Measurements from ENCODE around the gene ST6GAL1.

The ST6GAL1 gene

DNA sequence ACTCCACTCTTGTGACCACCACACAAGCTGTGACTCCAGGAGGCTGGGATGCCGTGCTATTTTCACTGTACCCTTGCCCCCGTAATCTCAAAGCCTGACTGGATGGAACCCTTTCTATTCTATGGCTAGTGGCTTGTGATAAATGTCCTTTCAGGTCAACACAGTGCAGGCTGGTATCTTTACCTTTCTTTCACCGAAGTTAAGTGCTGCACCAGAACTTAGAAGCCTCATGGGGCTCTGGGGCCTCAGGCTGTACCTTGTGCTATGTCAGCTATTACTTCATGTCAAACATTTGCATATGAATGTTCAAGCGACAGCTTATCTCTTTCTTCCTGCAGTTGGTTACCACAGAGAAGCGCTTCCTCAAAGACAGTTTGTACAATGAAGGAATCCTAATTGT lies 142.2 kb downstream of the ST6GAL1 start:
- no peak for DNase-seq

DNA sequence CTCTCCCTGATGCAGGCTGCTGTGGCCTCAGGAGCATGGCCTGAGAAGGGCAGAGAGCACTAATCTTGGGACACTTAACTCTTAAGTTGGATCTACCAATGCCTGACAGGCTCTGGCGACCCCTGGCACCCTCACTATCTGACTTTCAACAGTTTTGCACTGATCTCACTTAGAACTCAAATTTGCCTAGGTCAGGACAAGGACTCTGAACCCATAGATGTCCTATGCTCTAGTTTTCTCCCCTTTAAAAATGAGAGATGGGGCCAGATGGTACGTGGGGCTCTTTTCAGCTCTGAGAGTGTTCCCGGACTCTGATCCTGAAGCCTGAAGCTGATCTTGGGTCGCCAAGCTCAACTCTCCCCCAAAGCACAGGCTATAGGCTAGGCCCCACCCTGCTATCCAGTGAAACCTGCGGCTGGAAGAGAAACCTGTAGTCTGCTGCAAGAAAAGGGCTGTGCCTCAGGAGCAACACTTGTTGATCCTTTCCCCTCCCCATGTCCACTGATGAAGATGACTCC lies 143.3 kb downstream of the ST6GAL1 start:
- DNase-seq = no peak

DNA sequence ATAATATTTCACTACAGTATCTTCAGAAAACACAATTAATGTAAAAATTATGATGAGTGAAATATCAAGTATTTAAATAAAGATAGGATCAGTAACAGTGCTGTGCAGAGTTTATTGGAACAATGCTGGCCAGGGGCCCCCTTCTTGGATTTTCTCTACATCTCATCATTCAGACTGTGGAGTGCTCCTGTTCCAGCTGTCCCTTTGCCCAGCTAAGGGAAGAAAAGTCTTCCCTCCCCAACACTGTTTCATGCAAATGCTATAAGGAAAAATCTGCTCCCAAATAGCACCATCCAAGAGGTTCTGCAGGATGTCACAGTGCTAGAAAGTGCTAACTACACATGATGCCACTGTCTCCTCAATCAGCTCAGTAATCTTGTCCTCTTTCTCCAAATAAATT lies 144.5 kb downstream of the ST6GAL1 start:
- DNase-seq = no peak

DNA sequence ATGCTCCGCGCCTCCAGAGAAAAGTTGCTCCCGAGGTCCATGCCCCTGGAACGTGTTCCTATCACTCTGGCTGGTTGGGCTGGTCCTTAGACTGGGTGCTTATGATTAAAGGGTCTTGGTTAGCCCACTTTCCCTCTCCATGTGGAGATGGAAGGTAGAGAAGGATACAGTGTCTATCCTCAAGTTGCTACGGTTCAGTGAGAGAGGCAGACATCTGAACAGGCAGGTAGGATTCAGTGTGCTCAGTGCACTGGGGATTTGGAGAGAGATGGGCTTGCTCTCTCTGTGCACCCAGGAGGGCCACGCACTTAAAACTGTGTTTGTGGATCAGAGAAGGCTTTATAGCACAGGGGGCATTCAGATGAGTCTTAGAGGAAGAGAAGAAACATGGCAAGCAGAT lies 146.0 kb downstream of the ST6GAL1 start:
- DNase-seq = no peak

DNA sequence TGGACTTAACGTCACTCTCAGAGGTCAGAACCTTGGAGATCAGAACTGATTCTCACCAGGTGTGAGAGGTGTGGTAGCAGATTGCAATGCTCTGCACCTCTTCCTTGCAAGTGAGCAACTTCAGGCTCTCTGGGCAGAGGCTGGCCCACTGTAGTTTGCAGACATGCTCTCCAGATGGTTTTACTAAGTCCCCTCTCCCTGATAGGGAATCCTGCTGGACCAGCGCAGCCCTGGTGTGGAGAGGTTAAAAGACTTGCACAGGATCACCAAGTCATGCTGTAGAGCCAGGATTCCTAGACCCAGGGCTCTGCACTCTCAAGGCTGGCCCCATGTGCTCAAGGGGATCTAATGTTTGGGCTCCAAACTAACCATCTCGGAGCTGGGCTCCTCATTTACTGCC lies 146.8 kb downstream of the ST6GAL1 start:
- DNase-seq = no peak

DNA sequence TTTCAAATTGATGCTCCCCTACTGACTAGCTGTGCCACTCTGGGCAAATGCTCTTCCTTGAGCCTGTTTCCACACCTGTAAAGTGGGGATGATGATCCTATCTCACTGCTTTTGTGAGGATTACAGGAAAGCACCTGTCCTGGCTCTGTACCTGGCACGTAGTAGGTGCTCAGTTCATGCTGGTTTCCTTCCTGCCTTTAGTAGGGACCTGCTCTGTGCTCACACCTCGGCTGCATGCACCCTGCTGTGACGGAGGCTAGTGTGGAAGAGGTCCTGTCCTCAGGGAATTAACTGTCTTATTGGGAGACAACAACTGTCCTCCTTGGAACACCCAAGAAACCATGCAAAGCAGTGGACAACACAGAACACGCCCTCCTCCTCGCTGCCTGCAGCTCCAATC lies 147.2 kb downstream of the ST6GAL1 start:
- DNase-seq = no peak

DNA sequence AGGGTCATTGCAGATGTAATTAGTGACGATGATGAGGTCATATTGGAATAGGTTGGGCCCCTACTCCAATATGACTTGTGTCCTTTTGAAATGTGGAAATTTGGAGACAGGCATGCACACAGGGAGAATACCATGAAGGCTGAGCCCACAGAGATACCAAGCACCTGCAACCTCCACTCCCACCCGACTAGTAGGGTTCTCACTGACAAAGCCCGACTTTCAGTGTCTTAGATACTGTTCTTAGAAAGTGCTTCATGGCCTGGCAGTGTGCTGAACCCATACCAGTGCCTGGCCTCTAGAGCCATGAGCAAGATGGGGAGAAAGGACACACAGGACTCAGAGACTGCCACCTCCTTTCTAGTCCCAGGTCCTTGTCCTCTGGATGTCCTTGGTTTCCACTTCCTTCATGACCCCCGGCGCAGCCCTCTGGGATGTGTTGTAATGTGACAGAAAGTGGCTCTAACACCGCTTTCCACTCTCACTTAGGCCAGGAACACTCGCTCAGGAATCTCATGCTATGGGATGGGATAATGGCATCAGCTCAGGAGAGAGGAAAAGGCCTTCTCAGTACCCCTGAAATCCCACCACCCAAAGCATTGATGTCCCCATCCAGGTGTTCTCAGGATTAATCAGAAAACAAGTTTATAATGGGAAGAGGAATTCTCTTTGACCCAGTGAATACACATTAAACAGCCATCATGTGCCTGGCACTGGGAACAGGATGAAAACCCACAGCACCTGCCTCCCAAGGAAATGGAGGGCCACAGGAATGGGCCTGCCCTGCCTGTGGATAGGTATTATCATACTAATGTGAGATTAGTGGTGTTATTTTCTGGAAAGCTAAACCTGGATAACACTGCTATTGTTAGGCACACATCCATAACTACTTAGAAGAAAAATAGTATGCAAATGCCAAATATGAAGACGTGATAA lies 149.0 kb downstream of the ST6GAL1 start:
- no peak for DNase-seq

DNA sequence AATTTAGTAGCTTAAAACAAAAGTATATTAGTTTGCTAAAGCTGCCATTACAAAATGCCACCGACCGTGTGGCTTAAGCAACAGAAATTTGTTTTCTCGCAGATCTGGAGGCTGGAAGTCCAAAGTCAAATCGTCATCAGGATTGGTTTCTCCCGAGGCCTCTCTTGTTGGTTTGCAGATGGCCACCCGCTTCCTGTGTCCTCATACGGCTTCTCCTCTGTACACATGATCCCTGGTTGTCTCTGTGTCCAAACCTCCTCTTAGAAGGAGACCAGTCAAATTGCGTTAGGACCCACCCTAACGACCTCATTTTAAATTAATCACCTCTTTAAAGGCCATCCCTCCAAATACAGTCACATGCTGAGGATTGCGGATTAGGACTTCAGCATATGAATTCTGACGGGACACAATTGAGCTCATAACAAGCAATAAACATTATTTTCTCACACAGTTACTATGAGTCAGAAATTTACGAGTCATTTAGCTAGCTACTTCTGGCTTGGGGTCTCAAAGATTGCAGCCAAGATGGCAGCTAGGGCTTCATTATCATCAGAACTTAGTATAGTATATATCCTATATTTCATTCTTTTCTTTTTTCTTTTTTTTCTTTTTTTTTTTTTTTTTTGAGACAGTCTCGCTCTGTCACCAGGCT lies 150.6 kb downstream of the ST6GAL1 start:
- no peak for DNase-seq

DNA sequence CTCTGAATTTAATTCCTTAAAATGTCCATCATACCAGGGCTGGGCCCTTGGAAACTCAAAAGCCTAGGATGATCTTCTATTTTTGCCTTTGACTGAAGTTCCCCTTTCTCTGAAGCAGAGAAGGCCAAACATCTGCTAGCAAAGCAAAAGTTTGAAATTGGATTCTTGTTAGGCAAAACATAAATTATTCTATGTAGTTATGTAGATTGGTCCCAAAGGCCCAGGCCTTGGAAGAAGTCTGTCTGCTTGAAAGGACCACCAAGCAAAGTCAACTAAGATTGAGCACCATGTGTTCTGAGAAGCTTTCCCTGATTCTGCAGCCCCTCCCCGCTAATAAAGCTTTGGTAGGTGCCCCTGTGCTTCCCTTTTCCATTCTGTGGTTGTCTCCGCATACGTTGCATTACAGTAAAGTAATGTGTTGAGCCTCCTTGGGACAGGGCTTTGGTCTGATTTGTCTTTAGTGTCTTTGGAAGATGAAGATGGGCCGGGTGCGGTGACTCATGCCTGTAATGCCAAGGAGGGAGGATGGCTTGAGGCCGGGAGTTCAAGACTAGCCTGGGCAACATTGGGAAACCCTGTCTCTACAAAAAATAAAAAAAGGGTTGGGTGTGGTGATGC lies 152.5 kb downstream of the ST6GAL1 start:
- DNase-seq = no peak

DNA sequence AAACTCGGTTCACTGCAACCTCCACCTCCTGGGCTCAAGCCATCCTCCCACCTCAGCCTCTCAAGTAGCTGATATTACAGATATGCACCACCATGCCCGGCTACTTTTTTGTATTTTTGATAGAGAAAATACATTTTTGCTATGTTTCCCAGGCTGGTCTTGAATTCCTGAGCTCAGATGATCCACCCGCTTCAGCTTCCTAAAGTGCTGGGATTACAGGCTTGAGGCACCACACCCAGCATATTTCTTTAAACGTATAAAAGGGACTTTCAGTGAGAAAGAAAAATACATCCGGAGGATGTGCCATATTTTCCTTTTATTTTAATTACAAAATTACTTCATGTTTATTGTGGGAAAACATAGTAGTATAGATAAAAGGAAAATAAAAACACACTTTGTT lies 153.8 kb downstream of the ST6GAL1 start:
- DNase-seq = no peak

DNA sequence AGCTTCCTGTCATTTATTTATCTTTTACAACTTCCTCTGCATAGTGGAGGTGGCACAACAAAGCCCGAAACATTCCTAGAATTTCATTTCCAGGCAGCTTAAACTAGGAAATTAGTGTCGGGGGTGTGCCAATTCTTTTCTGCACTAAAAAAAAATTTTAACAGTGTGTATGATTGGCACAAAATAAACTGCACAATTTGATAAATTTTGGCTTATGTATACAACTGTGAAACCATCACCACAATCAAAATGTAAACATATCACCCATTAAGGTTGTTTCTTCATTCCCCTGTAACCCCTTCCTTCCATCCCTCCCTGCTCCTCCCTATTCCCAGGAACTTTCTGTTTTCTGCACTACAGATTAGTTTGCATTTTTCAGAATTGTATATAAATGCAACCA lies 154.3 kb downstream of the ST6GAL1 start:
- DNase-seq = no peak

DNA sequence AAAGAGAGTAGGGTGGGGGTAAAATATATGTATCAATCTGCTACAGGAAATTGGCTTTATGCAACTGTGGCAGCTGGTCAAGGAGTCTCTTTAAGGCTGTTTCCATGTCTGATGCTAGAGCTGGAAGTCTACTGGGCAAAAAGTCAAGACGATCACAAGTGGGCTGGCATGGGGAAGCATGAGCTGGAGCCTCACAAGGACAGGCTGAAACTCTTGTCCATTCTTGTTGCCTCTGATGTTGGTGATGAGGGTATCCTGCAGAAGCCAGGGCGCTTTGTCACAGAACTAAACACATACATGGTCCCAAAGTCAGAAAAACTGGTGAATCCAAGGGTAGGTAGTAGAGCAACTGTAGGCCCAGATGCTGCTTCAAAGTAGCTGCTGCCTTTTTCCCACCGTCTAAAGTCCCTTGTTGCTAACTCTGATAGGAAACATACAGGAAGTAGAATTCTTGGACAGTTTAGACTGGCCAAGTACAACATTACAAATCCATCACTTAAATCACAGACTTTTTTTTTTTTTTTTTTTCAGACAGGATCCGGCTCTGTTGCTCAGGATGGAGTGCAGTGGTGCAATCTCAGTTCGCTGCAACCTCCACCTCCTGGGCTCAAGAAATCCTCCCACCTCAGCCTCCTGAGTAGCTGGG lies 154.8 kb downstream of the ST6GAL1 start:
- no peak for DNase-seq

DNA sequence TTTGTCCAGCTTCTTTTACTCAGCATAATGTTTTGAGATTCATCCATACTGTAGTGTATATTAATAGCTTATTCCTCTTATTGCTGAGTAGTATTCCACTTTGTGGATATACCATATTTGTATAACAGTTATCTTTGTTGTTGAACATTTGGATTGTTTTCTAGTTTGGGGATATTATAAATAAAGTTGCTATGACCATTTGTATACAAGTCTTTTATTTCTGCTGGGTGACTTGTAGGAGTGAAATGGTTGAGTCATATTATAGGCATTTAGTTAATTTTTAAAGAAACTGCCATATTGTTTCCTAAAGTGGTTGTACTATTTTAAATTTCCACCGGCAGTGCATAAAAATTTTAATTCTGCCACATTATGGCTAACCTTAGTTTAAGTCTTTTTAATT lies 155.6 kb downstream of the ST6GAL1 start:
- DNase-seq = no peak

DNA sequence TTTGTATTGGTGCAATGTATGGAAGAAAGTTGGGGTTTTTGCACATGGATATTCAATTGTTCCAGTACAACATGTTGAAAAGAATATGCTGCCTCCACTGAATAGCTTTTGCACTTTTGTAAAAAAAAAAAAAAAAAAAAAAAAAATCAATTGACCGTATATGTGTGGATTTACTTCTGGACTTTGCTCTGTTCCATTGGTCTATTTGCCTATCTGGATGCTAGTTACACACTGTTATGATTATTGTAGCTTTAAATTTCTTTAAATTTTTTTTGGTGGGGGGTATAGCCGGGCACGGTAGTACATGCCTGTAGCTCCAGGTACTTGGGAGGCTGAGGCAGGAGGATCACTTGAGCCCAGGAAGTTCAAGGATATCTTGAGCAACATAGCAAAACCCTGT lies 156.5 kb downstream of the ST6GAL1 start:
- no peak for DNase-seq

DNA sequence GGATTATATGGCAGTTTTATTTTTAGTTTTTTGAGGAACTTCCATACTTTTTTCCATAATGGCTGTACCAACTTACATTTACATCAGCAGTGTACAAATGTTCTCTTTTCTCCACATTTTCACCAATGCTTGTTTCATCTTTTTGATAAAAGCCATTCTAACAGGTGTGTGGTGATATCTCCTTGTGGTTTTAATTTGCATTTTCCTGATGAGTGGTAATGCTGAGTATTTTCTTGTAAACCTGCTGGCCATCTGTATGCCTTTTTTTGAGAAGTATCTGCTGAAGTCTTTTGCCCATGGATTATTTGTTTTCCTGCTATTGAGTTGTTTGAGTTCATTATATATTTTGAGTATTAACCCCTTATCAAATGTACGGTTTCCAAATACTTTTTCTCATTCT lies 158.4 kb downstream of the ST6GAL1 start:
- DNase-seq = no peak

DNA sequence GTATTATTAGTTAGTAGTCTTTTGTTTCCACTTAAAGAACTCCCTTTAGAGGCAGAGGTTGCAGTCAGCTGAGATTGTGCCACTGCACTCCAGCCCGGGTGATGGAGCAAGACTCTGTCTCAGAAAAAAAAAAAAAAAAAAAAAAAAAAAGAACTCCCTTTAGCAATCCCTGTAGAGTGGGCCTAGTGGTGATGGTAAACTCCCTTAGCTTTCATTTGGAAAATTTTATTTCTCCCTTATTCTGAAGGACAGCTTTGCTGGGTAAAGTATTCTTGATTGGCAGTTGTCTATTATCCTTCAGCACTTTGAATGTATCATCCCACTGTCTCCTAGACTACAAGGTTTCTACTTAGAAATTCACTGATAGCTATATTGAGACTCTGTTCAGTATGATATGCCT lies 163.0 kb downstream of the ST6GAL1 start:
- DNase-seq = no peak

DNA sequence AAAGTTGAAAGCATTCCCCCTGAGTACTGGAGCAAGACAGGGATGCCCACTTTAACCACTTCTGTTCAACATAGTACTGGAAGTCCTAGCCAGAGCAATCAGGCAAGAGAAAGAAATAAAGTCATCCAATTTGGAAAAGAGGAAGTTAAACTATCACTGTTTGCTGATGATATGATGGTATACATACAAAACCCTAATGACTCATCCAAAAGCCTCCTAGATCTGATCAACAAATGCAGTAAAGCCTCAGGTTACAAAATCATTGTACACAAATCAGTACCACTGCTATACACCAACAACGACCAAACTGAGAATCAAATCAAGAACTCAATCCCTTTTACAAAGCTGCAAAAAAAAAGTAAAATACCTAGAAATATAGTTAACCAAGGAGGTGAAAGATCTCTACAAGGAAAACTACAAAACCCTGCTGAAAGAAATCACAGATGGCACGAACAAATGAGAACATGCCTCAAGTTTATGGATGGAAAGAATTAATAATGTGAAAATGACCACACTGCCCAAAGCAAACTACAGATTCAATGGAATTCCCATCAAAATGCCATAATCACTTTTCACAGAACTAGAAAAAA lies 168.7 kb downstream of the ST6GAL1 start:
- DNase-seq = no peak

DNA sequence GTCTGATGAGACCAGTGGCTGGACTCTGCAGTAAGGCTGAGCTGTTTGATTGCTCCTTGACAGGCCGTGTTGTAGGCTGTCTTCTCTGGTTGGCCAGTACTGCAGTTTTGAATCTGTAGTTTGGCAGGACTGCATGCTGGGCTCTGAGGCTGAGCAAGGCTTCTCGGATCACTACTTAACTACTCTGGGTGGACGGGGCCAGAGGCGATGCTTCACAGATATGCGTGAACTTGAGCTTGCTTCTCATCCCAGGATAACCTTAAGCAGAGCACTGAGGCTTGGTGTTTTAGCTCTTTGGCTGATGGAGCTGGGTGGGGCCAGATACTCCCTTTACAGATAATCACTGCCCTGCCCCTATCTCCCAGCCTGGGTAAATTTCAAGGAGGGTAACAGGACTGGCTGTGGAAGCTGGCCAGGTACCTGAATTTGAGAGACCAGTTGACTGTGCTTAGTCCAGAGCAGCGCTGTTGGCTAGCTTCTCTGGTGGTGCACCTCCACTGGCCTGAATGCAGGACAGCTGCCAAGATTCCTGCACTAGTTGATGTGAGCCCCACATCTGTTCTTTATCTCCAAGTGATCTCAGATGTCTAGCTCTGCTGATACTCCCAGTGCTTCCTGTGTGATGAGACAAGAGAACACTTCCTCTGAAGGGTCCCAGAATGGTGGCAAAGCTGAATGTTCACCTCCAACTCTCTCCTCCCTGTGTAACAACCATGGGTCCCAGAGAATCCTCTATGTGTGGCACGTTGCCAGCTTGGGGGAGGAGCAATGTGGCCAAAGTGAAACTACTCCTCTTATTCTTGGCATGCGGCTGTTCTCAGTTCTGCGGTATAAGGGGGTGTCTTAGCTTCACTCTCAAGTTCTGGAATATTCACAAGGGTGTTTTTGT lies 171.1 kb downstream of the ST6GAL1 start:
- DNase-seq = peak in 17 of 51 donors; percentile 1 to 46 (median 8)

DNA sequence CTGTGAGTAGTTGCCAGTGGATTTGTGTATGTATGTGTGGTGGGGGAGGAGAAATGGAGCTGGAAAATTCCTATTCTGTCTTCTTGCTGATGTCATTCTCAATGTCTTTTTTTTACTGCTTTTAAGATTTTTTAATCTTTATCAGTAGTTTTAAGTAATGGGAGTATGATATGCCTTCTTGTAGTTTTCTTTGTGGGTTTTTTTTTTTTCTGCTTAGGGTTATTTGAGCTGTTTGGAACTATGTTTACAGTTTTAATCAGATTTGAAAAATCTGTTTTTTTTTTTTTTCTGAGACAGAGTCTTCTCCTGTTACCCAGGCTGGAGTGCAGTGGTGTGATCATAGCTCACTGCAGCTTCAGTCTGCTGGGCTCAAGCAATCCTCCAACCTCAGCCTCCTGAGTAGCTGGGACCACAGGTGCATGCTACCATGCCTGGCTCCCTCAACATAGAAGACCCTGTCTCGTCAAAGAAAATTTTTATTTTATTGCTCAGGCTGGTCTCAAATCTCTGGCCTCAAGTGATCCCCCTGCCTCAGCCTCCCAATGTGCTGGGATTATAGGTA lies 171.8 kb downstream of the ST6GAL1 start:
- DNase-seq = no peak

DNA sequence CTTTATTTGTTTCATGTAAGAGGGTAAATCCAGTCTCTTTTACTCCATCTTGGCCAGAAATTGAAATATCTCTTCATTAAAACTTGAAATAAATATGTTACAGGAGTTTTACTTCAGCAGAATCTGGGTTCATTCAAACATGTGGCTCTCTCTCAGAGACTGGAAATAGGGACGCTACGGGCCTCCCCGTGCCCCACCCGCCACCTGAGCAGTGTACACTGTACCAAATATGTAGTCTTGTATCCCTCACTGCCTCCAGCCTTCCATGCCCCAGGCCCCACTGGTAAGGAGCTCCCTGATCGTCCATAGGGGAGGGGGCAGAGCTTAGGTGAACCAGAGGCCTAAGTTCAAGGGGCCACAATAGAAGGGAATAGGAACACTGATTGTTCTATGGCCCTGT lies 172.9 kb downstream of the ST6GAL1 start:
- no peak for DNase-seq
